ENCODE data around the gene MAGED4.
"Not testable (repeated sequence)": the region's sequence is repeated elsewhere in the genome, so short reads cannot be mapped to it uniquely, and the experiment has no call there.

Gene MAGED4, protein sequence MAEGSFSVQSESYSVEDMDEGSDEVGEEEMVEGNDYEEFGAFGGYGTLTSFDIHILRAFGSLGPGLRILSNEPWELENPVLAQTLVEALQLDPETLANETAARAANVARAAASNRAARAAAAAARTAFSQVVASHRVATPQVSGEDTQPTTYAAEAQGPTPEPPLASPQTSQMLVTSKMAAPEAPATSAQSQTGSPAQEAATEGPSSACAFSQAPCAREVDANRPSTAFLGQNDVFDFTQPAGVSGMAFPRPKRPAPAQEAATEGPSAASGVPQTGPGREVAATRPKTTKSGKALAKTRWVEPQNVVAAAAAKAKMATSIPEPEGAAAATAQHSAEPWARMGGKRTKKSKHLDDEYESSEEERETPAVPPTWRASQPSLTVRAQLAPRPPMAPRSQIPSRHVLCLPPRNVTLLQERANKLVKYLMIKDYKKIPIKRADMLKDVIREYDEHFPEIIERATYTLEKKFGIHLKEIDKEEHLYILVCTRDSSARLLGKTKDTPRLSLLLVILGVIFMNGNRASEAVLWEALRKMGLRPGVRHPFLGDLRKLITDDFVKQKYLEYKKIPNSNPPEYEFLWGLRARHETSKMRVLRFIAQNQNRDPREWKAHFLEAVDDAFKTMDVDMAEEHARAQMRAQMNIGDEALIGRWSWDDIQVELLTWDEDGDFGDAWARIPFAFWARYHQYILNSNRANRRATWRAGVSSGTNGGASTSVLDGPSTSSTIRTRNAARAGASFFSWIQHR

DNA sequence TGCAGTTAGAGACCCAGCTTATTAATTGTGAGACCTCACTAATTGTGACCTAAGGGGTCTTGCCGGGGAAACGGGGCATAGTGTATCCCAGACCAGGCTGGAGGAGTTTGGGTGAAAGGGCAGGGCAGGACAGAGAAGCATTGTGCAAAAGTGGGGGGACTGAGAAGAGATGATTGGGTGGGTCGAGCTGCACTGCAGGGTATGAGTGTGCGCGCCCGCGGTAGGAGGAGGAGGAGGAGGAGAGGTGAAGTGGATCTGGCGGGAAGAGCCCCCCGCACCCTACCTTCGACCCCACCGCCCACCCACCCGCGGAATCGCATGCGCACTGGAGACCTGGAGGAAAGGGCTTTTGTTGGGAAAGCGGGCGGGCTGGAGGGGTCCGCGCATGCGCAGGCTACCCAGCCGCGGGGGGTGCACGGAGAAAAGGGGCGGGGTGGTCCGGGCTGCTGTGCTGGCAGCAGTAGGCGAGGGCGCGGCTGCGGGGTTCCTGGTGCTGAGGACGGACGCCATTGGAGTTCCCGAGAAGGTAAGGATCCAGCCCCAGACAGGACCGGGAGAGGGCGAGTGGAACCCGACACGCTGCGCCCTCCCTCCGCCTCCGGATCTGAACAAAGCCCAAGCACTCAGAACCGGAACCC lies at the start of gene MAGED4:
MAGED4 (plus strand) TSS at position 449 of the 638 bp plus-strand sequence. CDS start 1,035 bp downstream, outside the sequence.
- DNase-seq (ENCODE audit: low read depth), result not testable (repeated sequence)

DNA sequence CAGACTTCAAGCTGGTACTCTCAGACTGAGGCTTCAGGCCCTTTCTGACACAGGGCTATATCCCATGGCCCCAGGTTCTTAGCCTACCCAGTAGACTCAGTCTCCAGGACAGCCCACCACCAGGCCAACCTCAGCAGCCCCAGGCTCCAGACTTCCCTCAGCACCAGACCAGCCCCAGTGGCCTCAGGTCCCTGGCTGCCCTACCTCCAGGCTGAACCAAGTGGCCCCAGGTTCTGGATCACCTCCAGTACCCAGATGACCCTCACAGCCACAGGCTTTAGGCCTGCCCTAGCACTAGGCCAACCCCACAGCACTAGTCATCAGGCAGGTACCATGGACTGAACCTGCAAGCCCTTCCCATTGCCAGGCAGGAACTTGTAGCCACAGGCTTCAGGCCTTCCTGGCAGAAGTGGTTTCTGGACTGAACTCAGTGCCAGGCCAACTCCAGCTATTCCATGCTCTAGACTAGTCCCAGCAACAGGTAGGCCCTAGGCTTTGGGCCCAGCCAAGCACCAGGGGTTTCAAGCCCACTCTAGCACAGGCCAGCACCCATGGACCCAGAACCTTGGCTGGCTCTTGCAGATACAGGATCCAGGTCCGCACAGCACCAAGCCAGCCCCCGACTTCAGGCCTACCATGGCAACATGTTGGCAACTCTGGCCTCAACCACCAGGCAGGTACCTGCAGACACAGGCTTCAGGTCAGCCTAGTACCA lies 45.7 kb upstream of the MAGED4 start:
- DNase-seq (ENCODE audit: low read depth), result no peak

DNA sequence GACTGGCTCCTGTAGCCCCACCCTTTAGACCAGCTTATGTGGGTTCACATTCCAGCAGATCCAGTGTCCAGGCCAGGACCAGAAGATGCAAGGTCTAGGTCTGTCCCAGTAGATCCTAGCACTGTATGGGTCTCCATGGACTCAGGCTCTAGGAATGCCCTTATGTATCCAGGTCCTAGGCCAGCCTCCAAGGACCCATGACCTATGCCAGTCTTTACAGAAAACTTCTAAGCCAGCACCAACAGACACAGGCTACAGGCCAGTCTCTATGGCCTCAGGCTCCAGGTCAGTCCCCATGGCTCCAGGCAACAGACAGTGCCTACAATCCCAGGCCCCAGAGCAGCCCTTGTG lies 45.2 kb upstream of the MAGED4 start:
- DNase-seq (ENCODE audit: low read depth), result no peak

DNA sequence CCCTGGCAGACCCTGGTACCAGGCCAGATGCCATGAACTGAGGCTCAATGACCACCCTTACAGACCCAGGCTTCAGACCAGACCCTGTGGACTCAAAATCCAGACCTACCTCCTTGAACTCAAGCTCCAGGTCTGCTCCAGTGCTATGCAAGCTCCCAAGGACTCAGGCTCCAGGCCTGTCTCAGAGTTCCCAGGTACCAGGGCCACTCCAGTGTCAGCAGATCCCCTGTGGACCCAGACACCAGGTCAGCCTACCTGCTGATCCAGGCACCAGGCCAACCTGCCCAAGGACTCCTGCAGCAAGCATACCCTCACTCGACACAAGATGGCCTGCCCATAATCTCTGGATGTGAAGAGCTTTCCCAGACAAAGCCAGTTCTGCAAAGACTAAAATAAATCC lies 44.7 kb upstream of the MAGED4 start:
- no peak for DNase-seq (ENCODE audit: low read depth)

DNA sequence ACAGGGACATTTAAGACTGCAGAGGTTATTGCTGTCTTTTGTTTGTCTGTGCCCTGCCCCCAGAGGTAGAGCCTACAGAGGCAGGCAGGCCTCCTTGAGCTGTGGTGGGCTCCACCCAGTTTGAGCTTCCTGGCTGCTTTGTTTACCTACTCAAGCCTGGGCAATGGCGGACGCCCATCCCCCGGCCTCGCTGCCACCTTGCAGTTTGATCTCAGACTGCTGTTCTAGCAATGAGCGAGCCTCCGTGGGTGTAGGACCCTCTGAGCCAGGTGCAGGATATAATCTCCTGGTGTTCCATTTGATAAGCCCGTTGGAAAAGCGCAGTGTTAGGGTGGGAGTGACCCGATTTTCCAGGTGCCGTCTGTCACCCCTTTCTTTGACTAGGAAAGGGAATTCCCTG lies 34.0 kb upstream of the MAGED4 start:
- DNase-seq (ENCODE audit: low read depth), result not testable (repeated sequence)

DNA sequence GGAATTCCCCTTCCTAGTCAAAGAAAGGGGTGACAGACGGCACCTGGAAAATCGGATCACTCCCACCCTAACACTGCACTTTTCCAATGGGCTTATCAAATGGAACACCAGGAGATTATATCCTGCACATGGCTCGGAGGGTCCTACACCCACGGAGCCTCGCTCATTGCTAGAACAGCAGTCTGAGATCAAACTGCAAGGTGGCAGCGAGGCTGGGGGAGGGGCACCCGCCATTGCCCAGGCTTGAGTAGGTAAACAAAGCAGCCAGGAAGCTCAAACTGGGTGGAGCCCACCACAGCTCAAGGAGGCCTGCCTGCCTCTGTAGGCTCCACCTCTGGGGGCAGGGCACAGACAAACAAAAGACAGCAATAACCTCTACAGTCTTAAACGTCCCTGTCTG lies 24.5 kb upstream of the MAGED4 start:
- not testable (repeated sequence) for DNase-seq (ENCODE audit: low read depth)

DNA sequence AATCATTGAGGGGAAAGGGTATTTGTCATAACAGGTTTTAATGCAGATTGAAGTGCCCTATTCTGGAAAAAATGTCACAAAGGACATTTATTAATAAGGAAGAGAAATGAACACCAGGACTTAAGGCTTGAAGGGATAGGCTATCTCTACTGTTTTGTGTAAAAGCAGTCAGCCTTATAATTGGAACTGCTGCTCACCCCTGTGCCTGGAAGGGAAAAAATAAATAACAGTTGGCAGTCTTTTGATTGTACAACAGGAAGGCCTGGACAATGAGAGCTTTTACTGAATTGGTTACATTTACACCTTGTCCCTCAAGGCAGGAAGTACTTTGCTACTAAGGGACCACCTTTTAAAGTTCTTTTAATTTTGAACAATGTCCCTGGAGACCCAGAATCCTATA lies 17.8 kb upstream of the MAGED4 start:
- DNase-seq (ENCODE audit: low read depth), result no peak

DNA sequence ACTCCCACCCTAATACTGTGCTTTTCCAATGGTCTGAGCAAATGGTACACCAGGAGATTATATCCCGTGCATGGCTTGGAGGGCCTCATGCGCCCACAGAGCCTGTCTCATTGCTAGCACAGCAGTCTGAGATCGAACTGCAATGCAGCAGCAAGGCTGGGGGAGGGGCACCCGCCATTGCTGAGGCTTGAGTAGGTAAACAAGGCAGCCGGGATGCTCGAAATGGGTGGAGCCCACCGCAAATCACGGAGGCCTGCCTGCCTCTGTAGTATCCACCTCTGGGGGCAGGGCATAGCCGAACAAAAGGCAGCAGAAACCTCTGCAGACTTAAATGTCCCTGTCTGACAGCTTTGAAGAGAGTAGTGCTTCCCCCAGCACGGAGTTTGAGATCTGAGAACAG lies 13.6 kb upstream of the MAGED4 start:
- DNase-seq (ENCODE audit: low read depth), result not testable (repeated sequence)

DNA sequence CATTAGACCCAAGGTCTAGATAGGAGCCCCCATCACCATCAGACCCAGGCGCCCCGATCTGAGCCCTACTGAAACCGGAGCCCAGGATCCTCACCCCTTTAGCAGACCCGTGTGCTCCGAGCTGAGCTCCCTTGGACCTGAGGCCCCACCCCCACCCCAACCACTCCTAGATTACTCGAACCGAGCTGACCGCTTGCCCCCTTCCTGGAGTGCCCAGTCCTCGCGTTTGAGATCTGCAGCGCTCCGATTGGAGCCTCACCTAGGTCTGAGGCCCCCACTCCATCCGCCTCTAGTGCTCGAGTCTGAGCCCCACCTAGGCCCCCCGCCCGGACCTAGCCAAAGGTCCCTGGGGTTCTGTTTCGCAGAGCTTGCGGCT lies 378 bp downstream of the MAGED4 start:
- DNase-seq (ENCODE audit: low read depth), result not testable (repeated sequence)

DNA sequence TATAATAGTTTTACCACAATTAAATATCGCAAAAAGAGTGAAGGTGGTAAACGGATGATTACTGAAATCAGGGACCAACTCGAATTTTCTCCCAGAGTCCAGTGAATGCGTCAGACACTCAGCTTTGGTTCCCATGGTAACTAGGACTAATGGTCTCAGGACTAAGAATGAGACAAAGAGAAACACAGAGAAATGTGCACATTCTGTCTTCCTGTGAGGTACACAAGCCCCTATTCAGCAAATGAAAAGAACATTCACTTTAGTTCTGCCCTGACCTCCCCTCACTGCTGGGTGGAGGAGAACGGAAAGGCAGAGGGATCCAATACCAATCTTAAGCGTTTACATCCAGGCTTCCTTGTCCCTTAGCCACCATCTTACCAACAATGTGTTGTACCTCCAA lies 26.7 kb downstream of the MAGED4 start:
- not testable (repeated sequence) for DNase-seq (ENCODE audit: low read depth)

DNA sequence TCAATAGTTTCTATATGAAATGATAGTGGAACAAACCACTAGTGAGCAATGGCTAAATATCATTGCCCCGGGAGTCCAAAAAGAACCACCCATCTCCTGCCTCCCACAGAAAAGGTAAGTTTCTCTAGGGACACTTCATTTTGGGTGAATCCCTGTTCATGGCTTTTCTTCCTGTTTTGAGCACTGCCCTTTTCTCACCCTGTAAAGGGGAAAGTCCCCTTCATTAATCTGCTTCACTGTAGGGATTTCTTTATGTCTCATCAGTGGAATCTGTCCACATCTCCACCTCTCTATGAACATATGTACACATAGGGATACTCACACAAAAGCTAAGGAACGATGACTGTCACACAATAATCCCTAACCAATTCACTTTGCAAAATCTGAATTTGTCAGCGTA lies 28.6 kb downstream of the MAGED4 start:
- no peak for DNase-seq (ENCODE audit: low read depth)

DNA sequence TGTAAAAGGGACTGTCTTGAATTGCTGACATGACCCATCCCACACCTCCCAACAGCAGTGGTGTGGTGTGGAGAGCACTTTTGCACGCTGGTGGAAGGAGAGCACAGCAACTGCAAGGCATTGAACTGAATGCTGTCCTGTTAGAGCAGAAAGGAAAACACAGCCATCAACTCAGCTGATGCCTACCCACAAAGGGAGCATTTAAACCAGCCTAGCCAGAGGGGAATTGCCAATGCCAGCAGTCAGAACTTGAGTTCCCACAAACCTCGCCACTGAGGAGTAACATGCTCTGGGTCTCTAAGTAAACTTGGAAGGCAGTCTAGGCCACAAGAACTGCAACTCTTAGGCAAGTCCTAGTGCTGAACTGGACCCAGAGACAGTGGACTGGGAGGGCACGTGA lies 31.9 kb downstream of the MAGED4 start:
- DNase-seq (ENCODE audit: low read depth), result no peak

DNA sequence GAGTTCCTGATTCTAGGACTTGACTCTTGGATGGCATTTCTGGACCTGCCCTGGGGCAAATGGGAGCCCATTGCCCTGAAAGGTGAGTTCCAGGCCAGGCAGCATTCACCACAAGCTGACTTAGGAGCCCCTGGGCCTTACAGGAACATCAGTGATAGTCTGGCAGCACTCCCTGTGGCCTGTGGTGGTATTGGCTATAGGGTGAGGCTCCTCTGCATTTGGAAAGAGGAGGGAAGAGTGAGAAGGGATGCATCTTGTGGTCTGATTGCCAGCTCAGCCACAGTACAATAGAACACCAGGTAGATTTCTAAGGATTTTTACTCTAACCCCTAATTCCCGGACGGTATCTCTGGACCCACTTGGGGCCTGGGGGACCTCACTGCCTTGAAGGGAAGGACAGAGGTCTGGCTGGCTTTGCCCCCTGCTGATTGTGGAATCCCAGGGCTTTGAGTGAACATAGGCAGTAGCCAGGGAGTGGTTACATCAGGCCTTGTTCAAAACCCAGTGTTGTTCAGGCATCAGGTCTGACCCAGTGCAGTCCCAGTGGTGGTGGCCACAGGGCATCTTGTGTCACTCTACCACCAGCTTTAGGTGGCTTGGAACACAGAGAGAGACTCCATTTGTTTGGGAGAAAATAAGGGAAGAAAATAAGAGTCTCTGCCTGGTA lies 32.9 kb downstream of the MAGED4 start:
- DNase-seq (ENCODE audit: low read depth), result no peak

DNA sequence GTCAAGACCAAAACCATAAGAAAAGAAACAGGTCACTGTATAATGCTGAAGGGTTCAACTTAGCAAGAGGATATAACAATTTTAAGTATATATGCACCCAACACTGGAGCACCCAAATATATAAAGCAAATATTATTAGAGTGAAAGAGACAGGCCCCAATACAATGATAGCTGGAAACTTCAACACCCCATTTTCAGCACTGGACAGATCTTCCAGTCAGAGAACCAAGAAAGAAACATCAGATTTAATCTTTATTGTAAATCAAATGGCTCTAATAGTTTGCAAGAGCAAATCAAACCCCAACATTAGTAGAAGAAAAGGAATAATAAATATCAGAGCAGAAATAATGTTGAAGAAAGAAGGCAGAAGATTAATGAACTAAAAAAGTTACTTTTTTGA lies 36.2 kb downstream of the MAGED4 start:
- DNase-seq (ENCODE audit: low read depth), result no peak
